K562 (cell line): ENCODE data around the gene SBF1.

Experiments used
- CTCF ChIP-seq, 3 experiments: IDR thresholded peaks in 2 of 3; conservative IDR thresholded peaks in 1 of 3; 2 replicates each; pipeline ENCODE4 v1.5.1; 2011 to 2012; ENCODE audit warnings: low read length in 3 of 3, mild to moderate bottlenecking in 3 of 3, control low read depth in 2 of 3, improper control_type of control experiment in 1 of 3, inconsistent platforms in 1 of 3, low read depth in 1 of 3, mixed read lengths in 1 of 3, moderate library complexity in 1 of 3; ENCODE audit not compliant: insufficient read depth in 2 of 3
- ELK1 ChIP-seq: sonication (generic); formaldehyde crosslinking; IDR thresholded peaks from 2 replicates; pipeline ENCODE4 v1.8.1; 2022; ENCODE audit warnings: missing genetic modification reagents
- EZH2 ChIP-seq: IDR thresholded peaks from 2 replicates; pipeline ENCODE4 v1.6.1; 2012; ENCODE audit warnings: low read depth, mild to moderate bottlenecking, inconsistent platforms, low read length, borderline replicate concordance
- KLF6 ChIP-seq: fragments of 250-450 bp; sonication (Bioruptor Pico); IDR thresholded peaks from 2 replicates; pipeline ENCODE4 v1.4.0; 2020; ENCODE audit warnings: mild to moderate bottlenecking, moderate library complexity, borderline replicate concordance
- NR2C2 ChIP-seq, 2 experiments: fragments of 200-800 bp in 1 of 2; sonication (Bioruptor generic) in 1 of 2; sonication (generic) in 1 of 2; formaldehyde crosslinking in 1 of 2; IDR thresholded peaks; 2 replicates each; pipeline versions ENCODE4 v1.6.1 to v1.8.0; 2016 to 2022; ENCODE audit warnings: mild to moderate bottlenecking in 1 of 2, missing compliant biosample characterization in 1 of 2, missing genetic modification characterization in 1 of 2, missing genetic modification reagents in 1 of 2
- ZBTB1 ChIP-seq: sonication (generic); formaldehyde crosslinking; IDR thresholded peaks from 2 replicates; pipeline ENCODE4 v1.8.1; 2023; ENCODE audit warnings: missing genetic modification reagents, low read depth, mild to moderate bottlenecking, borderline replicate concordance
- ZNF592 ChIP-seq: fragments of 450-650 bp; IDR thresholded peaks from 2 replicates; pipeline ENCODE4 v1.6.1; 2017; ENCODE audit warnings: antibody characterized with exemption, mild to moderate bottlenecking
- ZNF830 ChIP-seq: fragments of 250-450 bp; sonication (Bioruptor Pico); IDR thresholded peaks from 2 replicates; pipeline ENCODE4 v1.5.0; 2021; ENCODE audit warnings: mild to moderate bottlenecking
- TF ChIP-seq, protein P1 (sequence below): fragments of 250-450 bp; sonication (Bioruptor Pico); IDR thresholded peaks from 2 replicates; pipeline ENCODE4 v1.8.0; 2021; ENCODE audit warnings: borderline replicate concordance, mild to moderate bottlenecking, moderate library complexity; ENCODE audit not compliant: poor library complexity, severe bottlenecking

DNA sequence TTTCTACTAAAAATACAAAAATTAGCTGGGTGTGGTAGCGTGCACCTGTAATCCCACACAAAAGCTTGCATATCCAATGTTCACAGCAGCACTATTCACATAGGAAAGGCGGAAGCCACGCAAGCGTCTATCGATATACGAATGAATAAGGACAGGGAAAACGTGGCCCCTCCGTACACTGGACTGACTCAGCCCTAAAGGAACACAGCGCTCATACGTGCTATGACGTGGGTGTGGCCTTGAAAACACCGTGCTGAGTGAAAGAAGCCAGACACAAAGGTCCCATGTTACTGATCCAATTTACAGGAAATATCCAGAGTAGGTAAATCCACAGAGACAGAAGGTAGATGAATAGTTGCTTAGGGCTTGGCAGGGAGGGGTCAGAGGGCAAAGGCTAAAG, 25.6 kb upstream of the SBF1 start:
- TF ChIP-seq ZNF830 (CRISPR knock-in tag) (no peak), KLF6 (CRISPR knock-in tag) (no peak), CTCF (IDR thresholded peaks at IDR 0.05 in 2 of 3, conservative IDR thresholded peaks at IDR 0.05 in 1 of 3; ENCODE audit: insufficient read depth in 2 of 3, low read depth in 1 of 3, low read length in 3 of 3) (no peak), ZNF592 (no peak), ZBTB1 (CRISPR knock-in tag) (no peak), EZH2 (no peak), ELK1 (CRISPR knock-in tag) (no peak), NR2C2 (CRISPR knock-in tag; IDR thresholded peaks at IDR 0.05) (no peak), NR2C2 (tag; IDR thresholded peaks at IDR 0.05) (no peak)
- TF ChIP-seq, protein P1, sequence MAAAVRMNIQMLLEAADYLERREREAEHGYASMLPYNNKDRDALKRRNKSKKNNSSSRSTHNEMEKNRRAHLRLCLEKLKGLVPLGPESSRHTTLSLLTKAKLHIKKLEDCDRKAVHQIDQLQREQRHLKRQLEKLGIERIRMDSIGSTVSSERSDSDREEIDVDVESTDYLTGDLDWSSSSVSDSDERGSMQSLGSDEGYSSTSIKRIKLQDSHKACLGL = no peak
